HG02981 (cell line): Measurements from ENCODE around the gene NOL11.
"Not testable (repeated sequence)": the region's sequence is repeated elsewhere in the genome, so short reads cannot be mapped to it uniquely, and the experiment has no call there.

Source experiments
- ATAC-seq: cut with Tn5 transposase; IDR thresholded peaks from one replicate; pipeline ENCODE4 v1.9.1; 2021; ENCODE audit warnings: mild to moderate bottlenecking, moderate library complexity; ENCODE audit not compliant: unreplicated experiment

The NOL11 gene

GRCh38 chr17:67717624-67718324, at the start of gene NOL11:
TSS of gene NOL11 (plus strand) at chr17:67717936. CDS start at chr17:67717948, 12 bp downstream.
- ATAC-seq = peak; percentile 94

- no peak for ATAC-seq
Observed at GRCh38 chr17:67671493-67671892, 46.2 kb upstream of the NOL11 start.

GRCh38 chr17:67672592-67673335, 45.0 kb upstream of the NOL11 start:
- no peak for ATAC-seq

- no peak for ATAC-seq
Observed at GRCh38 chr17:67675481-67675880, 42.3 kb upstream of the NOL11 start.

- ATAC-seq = no peak
Observed at GRCh38 chr17:67676305-67676704, 41.4 kb upstream of the NOL11 start.

GRCh38 chr17:67678414-67678813, 39.3 kb upstream of the NOL11 start:
- no peak for ATAC-seq

GRCh38 chr17:67679225-67679624, 38.5 kb upstream of the NOL11 start:
- ATAC-seq = no peak

GRCh38 chr17:67679721-67680120, 38.0 kb upstream of the NOL11 start:
- no peak for ATAC-seq

- no peak for ATAC-seq
Observed at GRCh38 chr17:67680445-67681224, 37.1 kb upstream of the NOL11 start.

- no peak for ATAC-seq
Observed at GRCh38 chr17:67682196-67682595, 35.5 kb upstream of the NOL11 start.

- ATAC-seq = no peak
Observed at GRCh38 chr17:67685351-67685750, 32.4 kb upstream of the NOL11 start.

- ATAC-seq = no peak
Observed at GRCh38 chr17:67686241-67686640, 31.5 kb upstream of the NOL11 start.

GRCh38 chr17:67687511-67687910, 30.2 kb upstream of the NOL11 start:
- no peak for ATAC-seq

GRCh38 chr17:67689534-67690177, 28.1 kb upstream of the NOL11 start:
- ATAC-seq = no peak

- no peak for ATAC-seq
Observed at GRCh38 chr17:67693811-67694210, 23.9 kb upstream of the NOL11 start.

- no peak for ATAC-seq
Observed at GRCh38 chr17:67696347-67696746, 21.4 kb upstream of the NOL11 start.

GRCh38 chr17:67696853-67697498, 20.8 kb upstream of the NOL11 start:
- ATAC-seq = no peak

- ATAC-seq = no peak
Observed at GRCh38 chr17:67700037-67700724, 17.6 kb upstream of the NOL11 start.

GRCh38 chr17:67700725-67701119, 17.0 kb upstream of the NOL11 start:
- no peak for ATAC-seq

- not testable (repeated sequence) for ATAC-seq
Observed at GRCh38 chr17:67702861-67703260, 14.9 kb upstream of the NOL11 start.
